Skin epidermis (tissue), 12 donors: Measurements from ENCODE around the gene DCN.
"Not testable (repeated sequence)": the region's sequence is repeated elsewhere in the genome, so short reads cannot be mapped to it uniquely, and the experiment has no call there.

Experiments
- H3K27ac ChIP-seq, 21 experiments: fragments of 200-600 bp; sonication (generic) in 11 of 21; one replicate each; pipeline ENCODE4 v1.5.0; 2020; ENCODE audit warnings: mild to moderate bottlenecking in 3 of 21, inconsistent platforms in 2 of 21, moderate library complexity in 2 of 21
- H3K4me3 ChIP-seq, 7 experiments: fragments of 200-600 bp; sonication (generic) in 2 of 7; one replicate each; pipeline ENCODE4 v1.5.0; 2020; ENCODE audit warnings: inconsistent platforms in 2 of 7, mild to moderate bottlenecking in 2 of 7, moderate library complexity in 1 of 7

Gene DCN, protein sequence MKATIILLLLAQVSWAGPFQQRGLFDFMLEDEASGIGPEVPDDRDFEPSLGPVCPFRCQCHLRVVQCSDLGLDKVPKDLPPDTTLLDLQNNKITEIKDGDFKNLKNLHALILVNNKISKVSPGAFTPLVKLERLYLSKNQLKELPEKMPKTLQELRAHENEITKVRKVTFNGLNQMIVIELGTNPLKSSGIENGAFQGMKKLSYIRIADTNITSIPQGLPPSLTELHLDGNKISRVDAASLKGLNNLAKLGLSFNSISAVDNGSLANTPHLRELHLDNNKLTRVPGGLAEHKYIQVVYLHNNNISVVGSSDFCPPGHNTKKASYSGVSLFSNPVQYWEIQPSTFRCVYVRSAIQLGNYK

DNA sequence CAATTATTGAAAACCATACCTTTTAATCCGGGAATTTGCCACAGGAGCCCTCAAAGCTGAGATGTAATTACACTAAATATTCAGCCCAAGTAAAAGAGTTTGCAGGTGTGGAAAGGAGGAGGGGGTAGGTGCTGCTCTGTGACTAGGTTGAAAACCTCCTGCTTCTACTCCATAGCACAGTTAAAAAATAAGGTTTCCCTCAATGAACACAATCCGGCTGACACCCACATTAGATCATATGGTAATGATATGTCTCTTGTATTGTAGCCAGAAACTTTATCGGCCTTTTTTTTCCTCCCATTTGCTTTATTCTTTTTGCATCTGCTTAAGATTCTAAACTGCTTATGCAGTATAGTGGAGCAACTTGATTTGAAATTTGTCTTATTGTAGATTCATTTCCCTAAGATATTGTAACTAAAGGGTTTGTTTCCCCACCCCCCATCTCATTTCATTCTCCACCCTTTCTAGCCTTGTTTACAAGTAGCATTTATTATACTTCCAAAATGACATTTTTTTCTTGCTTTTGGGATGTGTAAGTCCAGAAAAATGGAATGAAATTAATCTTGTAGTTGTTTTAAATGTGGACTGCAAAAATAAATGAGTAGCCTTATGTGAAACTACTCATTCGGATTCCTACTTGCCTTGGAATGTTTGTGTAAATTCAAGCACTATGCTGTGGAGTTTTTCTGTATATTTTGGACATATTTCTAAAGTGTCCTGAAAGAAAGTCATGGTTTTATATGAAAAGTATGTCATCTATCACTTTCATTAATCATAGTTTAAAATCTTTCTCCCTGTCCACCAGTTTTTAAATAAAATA lies at the start of gene DCN:
TSS of gene DCN (minus strand) at position 182 of the 820 bp plus-strand sequence. CDS start 4,265 bp downstream, outside the sequence.
- Histone ChIP-seq H3K4me3 (peak within 1 kb of the TSS in 6 of 7 experiments; percentile 14 to 37 (median 22)), H3K27ac (peak within 1 kb of the TSS in 20 of 21 experiments; percentile 35 to 92 (median 65))

DNA sequence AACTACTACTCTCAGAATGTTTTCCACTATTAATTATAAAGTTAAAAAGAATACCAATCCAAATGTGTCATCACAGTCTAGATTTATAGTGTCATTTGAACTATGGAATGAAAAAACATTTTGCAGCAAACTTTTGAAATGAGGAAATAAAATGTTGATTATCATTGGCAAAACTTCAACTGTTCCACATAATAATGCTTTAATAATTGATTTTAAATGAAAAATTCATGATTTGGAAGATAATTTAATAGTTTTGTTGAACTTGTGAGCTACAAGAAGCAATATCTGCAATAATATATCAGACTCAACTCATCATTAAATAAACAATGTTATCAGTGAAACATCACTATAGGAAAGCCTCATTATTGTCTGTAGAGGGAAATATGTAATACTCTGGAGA lies 48.2 kb upstream of the DCN start:
- H3K4me3 ChIP-seq = no peak overlapping the region
- H3K27ac ChIP-seq = no peak overlapping the region

DNA sequence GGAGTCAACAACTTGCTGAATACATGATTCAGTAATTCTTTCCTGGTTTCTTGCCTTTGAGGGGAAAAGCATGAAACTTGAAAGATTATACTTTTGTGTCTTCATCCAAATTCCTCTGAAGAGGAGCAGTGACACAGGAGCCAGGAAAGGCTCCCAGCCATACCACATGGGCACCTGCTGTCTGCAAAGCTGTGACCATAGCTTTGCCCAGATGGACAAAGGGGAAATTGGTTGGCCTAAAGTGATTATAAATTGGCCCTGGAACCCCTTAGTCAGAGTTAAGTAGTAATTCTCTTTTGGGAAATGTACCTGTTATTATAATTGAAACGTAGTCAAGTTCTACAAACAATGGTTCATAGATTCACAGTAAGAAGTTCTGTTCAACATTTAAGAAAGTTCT lies 44.3 kb upstream of the DCN start:
- Histone ChIP-seq H3K4me3 (no peak overlapping the region), H3K27ac (peak overlapping the region in 2 of 21 experiments; percentile 3 to 28)

DNA sequence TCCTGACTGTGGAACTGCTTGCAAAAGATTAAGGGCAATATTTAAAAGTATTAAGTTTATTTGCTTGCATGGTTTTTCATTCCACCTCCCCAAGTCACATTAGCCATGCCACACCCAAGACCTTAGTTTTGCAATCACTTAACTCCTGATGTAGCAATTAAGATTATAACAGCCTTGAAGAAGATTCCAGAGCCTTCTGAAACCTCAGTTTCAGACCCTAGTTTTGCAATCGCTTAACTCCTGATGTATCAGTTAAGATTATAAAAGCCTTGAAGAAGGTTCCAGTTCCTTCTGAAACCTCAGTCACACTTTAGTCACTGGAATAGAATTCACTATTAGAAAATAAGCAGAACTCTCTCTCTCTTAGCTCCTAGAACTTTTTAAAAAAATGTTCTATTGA lies 42.7 kb upstream of the DCN start:
- Histone ChIP-seq H3K27ac (peak overlapping the region in 4 of 21 experiments; percentile 19 to 84 (median 64)), H3K4me3 (no peak overlapping the region)

DNA sequence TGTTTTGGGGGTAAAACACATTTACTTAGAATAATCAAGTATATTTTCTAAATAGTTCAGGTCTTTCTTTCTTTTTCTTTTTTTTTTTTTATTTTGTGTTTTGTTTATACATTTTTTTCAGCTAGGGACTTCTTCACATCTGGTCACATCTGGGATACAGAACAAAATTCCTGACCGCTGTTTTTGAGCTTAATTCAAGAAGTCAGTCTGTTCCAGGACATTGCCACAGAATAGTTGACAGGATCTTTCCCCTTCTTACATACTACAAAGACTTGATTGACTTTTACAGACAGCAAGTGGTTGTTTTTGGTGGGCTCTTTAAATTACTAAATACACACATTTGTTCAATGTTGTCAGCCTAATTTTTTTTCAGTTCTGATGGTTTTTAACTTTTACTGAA lies 41.8 kb upstream of the DCN start:
- no peak overlapping the region for H3K4me3 ChIP-seq
- peak overlapping the region in 8 of 21 experiments; percentile 11 to 84 (median 47) for H3K27ac ChIP-seq

DNA sequence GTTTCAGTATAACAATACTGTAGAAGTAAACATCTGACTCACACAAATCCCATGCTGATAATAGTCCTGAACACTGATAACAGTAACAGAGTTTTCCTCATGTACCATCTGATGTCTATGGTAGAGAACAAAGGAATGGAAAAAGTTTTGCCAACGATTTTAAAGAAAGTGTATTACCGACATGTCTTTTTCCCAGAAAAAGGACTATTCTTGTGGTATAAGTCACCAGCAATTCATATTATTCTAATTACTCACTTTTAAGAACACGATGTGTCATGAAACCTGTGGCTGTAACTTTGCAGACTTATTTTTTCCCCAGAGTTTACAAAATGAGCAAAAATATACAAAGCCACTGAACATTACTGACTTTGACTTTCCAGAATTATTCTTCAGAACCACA lies 40.1 kb upstream of the DCN start:
- H3K4me3 ChIP-seq = no peak overlapping the region
- H3K27ac ChIP-seq = peak overlapping the region in 11 of 21 experiments; percentile 13 to 84 (median 59)

DNA sequence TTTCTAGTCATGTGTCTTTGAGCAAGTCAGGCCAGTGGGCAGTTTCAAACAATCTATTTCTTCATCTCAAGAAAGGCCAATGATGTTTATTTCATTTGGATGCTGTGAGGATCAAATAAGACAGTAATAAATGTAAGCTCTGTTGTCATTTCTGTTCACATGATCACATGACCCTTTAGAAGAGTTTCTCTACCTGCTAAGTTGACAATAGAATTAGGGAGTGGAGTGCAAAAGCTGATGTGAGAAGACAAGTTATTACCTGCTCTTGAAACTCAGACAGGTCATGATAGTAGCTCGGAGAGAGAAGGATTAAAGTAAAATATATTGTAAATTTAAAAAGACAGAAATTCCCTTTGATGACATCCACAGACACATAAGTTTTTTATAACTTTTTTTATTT lies 37.3 kb upstream of the DCN start:
- no peak overlapping the region for H3K4me3 ChIP-seq
- H3K27ac ChIP-seq = peak overlapping the region in 5 of 21 experiments; percentile 4 to 84 (median 34)

DNA sequence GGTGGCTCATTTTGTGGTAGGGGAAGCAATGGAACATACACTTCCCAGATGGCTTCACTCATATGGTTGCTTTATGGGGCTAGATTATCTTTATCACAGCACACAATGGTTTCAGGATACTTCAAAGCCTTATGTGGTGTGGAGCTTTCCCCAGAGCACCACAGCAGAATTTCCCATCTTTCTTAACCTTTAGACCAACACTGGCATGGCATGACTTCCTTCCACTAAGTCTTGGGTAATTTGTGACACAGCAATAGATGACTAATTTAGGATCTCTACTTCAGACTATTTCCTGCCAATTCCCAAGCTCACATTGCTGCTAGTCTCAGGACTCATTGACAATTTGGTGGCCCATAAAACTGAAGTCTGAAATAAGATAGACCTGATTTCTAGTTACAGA lies 36.9 kb upstream of the DCN start:
- Histone ChIP-seq H3K4me3 (no peak overlapping the region), H3K27ac (peak overlapping the region in 5 of 21 experiments; percentile 4 to 84 (median 34))

DNA sequence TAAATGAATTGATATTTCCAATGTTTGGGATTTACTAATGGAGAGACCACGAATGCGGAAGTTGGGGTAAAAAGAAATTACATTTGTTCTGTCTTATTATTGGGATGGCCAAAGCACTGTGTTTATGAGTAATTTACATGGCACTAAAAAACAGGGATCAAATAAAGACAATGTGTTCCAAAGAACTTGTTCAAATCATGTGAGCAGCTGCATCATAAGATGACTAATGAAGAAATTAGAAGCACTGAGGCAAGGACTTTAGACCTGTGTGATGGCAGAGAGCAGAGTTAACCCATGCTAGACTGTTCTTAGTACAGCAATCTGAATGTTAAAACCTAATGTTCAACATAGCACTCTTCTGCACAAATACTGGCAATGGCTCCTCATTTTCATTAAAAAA lies 34.3 kb upstream of the DCN start:
- Histone ChIP-seq H3K27ac (peak overlapping the region in 5 of 21 experiments; percentile 25 to 60 (median 29)), H3K4me3 (no peak overlapping the region)

DNA sequence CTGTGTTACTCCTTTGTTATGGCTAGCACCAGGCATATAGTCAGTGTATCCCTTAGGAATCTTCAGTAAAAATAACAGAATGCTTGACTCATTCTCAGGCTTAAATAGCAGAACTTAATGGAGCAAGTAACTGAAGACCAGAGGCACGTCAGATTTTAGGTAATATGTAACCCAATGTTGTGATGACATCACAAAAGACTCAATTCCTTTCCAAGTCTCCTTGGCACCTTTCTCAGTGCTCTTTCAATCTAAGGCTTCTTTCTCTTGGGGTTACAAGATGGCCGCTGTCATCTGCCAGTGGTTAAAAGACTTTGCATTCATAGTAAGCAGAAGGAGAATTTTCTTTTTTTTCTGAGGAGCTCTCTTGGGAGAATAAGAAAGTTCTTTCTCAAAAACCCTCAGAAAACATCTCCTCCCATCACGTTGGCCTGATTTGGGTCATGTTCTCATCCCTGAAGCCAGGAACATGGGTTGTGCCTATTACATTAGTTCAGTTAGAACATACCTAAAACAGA lies 33.4 kb upstream of the DCN start:
- H3K27ac ChIP-seq = peak overlapping the region in 7 of 21 experiments; percentile 19 to 60 (median 29)
- H3K4me3 ChIP-seq = no peak overlapping the region

DNA sequence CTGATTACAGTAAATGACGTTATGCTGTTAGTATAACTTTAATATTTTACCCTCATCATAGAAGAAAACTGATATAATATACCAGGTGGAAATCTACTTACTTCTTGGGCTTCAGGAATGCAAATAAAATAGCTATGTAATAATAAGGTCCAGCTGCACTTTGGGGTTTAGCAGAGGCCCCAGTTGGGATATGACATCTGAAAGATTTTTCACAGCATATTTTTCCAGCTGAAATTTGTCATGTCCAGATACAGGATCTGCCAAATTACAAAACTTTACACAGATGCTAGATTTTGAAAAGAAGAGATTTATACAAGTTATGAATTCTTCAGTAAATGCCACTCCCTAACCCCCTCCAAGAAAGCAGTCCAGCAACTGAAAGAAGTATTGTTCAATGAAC lies 29.2 kb upstream of the DCN start:
- no peak overlapping the region for H3K4me3 ChIP-seq
- peak overlapping the region in 2 of 21 experiments; percentile 13 to 33 for H3K27ac ChIP-seq

DNA sequence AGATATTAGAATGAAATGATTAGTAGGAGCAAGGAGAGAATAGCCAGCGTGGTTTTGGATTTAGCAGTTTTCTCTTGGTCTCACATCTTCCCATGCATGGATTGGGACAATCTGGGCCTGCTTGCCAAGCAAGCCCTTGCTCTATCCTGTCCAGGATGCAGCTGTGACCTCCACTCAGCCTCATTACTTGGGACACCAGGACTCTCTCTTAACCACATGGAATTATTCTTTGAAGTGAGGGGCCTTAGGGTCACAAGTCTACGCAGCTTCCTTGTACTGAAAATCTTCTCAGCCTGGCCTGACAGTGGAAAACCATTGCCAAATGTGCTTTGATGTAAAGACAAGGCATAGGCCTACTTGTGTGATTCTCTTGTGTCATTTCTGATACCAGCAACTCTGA lies 28.0 kb upstream of the DCN start:
- Histone ChIP-seq H3K4me3 (no peak overlapping the region), H3K27ac (peak overlapping the region in 1 of 21 experiments; percentile 17)

DNA sequence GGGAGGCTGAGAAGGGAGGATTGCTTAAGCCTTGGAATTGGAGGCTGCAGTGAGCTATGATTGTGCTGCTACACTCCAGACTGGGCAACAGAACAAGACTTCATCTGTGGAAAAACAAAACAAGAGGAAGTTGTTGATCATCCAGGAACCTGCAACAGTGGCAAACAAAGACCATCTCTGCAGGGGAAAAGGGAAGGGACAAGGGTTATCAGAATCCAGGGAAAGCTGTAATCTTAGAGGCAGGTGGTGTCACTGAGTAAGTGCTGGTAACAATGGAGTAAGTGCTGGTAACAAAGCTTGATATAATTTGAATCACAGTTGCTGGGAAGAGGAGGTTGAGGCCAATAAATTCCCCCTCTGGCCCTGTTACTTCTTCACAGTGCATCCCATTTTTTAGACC lies 27.5 kb upstream of the DCN start:
- H3K4me3 ChIP-seq = no peak overlapping the region
- no peak overlapping the region for H3K27ac ChIP-seq

DNA sequence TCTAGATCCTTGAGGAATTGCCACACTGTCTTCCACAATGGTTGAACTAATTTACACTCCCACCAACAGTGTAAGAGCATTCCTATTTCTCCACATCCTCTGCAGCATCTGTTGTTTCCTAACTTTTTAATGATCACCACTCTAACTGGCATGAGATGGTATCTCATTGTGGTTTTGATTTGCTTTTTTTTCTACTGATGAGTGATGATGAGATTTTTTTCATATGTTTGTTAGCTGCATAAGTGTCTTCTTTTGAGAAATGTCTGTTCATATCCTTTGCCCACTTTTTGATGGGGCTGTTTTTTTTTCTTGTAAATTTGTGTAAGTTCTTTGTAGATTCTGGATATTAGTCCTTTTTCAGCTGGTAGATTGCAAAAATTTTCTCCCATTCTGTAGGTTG lies 24.7 kb upstream of the DCN start:
- H3K27ac ChIP-seq, H3K4me3 ChIP-seq: not testable (repeated sequence)

DNA sequence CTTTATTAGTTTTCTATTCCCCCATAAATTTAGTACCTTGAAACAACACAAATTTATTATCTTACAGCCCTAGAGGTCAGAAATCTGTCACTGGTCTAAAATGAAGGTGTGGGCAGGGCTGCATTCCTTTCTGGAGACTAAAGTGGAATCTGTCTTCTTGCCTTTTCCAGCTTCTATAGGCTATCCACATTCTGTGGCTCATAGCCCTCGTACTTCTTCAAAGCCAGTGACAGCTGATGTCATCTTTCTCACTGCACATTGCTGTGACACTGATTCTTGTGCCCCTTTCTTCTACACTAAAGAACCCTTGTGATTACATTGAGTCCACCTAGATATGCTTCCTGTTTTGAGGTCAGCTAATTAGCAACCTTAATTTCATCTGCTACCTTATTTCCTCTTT lies 23.2 kb upstream of the DCN start:
- Histone ChIP-seq H3K4me3 (no peak overlapping the region), H3K27ac (no peak overlapping the region)

DNA sequence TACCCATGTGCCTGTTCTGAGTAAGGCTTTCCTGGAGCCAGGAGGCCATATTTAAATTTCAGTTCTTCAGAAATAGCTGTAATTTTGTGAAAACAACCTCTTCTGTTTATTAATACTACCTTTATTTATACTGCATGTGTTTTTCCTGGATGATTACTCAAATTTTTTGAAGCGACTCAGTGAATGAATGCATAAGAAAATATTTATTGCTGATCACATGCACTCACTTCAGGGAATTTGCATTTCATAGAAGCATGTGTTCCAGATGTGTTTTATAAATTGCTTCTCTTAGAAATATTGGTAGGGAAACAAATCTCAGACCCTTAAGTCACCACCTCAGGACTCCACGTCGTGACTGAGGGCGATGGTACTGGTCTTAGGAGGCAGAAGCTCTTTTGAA lies 21.8 kb upstream of the DCN start:
- Histone ChIP-seq H3K4me3 (no peak overlapping the region), H3K27ac (peak overlapping the region in 1 of 21 experiments; percentile 17)

DNA sequence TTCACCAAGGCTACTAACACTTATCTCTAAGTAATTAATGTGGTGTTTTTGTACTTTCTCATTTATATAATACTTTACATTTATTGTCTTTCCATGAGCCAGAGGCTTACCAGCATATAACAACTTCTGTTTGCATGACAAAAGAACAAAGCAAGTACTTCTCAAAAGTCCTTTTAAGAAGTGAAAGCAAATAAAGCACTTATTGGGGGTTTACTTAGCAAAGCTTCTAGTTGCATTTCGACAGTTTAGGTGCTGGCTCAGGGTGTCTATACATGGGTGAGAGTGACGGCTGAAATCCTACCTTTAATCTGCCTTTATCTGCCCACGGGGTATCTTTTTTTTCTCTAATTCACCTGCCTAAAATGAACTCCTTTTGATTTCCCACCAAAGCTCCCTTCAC lies 21.0 kb upstream of the DCN start:
- no peak overlapping the region for H3K27ac ChIP-seq
- H3K4me3 ChIP-seq = no peak overlapping the region

DNA sequence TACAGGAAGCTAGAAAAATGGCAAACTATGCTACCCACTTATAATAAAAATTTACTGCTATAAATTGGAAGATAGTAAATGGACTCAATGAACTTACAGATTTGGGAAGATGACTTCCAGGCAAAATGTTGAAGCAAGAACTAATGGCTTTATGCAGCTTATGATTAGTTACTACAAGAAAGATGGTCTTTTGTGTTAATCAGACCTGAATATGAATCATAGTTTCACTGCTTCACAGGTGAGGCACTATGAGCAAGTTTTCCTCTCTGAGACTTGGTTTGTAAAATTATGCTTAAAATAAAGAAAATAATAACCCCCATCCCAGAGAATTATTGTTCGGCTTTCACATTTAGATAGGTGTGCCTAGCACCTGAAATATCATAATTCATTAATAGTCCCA lies 19.8 kb upstream of the DCN start:
- Histone ChIP-seq H3K27ac (peak overlapping the region in 1 of 21 experiments; percentile 27), H3K4me3 (no peak overlapping the region)

DNA sequence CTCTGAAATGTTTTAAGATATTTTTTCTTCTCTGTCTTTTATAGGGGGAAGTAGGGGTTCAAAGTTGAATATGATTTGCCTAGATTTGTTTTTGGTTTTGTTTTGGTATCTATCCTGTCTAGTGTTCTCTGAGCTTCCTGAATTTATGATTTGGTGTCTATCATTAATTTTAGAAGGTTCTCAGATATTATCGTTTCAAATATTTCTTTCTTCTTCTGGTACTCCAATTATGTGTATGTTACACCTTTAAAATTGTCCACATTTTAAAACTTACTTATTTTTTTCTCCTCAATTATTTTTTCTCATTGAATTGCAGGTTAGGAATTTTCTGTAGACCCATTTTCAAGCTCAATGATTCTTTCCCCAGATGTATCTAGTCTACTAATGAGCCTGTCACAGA lies 13.8 kb upstream of the DCN start:
- no peak overlapping the region for H3K4me3 ChIP-seq
- H3K27ac ChIP-seq = no peak overlapping the region

DNA sequence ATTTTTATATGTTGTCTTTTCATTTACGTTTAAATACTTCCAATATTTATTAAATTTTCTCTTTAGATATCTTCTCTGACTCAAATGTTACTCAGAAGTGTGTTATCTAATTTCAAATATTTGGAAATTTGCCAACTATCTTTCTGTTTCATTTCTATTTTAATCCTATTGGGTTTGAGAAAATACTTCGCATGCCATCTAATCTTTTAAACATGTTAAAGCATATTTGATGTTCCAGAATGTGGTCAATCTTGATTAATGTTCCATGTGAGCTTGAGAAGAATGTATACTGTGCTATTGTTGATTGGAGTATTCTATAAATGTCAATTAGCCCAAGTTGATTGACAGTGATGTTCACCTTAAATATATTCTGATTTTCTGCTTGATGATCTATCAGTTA lies 11.9 kb upstream of the DCN start:
- no peak overlapping the region for H3K4me3 ChIP-seq
- no peak overlapping the region for H3K27ac ChIP-seq
